Measurements from ENCODE around the gene USP32.

DNA sequence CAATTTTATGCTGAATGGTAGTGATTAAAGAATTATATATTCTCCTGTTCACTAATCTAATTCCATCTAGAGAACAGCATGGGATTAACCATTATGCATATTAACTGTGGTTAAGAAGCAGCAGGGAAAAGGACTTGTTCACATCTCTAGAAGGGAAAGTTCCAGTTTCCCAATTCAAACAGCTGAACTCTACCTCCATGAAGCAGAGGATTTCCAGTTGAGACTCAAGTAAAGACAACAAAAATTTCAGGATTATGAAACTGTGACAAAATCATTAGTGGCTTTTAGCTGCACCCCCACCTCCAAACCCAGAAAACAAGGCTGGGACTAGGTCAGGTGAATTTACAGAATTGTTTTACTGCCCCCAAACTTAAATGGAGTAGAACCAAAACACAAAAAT is 73.6 kb downstream of the USP32 start:
- TF ChIP-seq, protein P1, sequence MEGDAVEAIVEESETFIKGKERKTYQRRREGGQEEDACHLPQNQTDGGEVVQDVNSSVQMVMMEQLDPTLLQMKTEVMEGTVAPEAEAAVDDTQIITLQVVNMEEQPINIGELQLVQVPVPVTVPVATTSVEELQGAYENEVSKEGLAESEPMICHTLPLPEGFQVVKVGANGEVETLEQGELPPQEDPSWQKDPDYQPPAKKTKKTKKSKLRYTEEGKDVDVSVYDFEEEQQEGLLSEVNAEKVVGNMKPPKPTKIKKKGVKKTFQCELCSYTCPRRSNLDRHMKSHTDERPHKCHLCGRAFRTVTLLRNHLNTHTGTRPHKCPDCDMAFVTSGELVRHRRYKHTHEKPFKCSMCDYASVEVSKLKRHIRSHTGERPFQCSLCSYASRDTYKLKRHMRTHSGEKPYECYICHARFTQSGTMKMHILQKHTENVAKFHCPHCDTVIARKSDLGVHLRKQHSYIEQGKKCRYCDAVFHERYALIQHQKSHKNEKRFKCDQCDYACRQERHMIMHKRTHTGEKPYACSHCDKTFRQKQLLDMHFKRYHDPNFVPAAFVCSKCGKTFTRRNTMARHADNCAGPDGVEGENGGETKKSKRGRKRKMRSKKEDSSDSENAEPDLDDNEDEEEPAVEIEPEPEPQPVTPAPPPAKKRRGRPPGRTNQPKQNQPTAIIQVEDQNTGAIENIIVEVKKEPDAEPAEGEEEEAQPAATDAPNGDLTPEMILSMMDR (IDR thresholded peaks at IDR 0.05; ENCODE audit: control extremely low read depth in 1 of 3, insufficient read depth in 1 of 3, low read depth in 1 of 3, low read length in 3 of 3): no peak
- TF ChIP-seq NRF1 (IDR thresholded peaks at IDR 0.05; ENCODE audit: low read depth, low read length) (no peak), YY1 (IDR thresholded peaks at IDR 0.05; ENCODE audit: low read depth, low read length) (no peak), SIN3A (conservative IDR thresholded peaks at IDR 0.05 in 1 of 2, IDR thresholded peaks at IDR 0.05 in 1 of 2; ENCODE audit: low read depth in 1 of 2, low read length in 2 of 2) (no peak), EGR1 (IDR thresholded peaks at IDR 0.05; ENCODE audit: borderline replicate concordance, low read depth, low read length) (no peak), EP300 (IDR thresholded peaks at IDR 0.05; ENCODE audit: borderline replicate concordance in 1 of 2, low read depth in 2 of 2, low read length in 2 of 2) (no peak), MAFK (IDR thresholded peaks at IDR 0.05; ENCODE audit: low read depth, low read length) (no peak), POLR2AphosphoS5 (IDR thresholded peaks at IDR 0.05; ENCODE audit: low read depth, low read length) (no peak), EZH2 (IDR thresholded peaks at IDR 0.05; ENCODE audit: low read depth, low read length, severe bottlenecking) (no peak), CBX8 (IDR thresholded peaks at IDR 0.05; ENCODE audit: borderline replicate concordance, low read depth, low read length) (no peak)
- TF ChIP-seq, protein P2, sequence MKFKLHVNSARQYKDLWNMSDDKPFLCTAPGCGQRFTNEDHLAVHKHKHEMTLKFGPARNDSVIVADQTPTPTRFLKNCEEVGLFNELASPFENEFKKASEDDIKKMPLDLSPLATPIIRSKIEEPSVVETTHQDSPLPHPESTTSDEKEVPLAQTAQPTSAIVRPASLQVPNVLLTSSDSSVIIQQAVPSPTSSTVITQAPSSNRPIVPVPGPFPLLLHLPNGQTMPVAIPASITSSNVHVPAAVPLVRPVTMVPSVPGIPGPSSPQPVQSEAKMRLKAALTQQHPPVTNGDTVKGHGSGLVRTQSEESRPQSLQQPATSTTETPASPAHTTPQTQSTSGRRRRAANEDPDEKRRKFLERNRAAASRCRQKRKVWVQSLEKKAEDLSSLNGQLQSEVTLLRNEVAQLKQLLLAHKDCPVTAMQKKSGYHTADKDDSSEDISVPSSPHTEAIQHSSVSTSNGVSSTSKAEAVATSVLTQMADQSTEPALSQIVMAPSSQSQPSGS (IDR thresholded peaks at IDR 0.05; ENCODE audit: low read length): no peak
- TF ChIP-seq, protein P3, sequence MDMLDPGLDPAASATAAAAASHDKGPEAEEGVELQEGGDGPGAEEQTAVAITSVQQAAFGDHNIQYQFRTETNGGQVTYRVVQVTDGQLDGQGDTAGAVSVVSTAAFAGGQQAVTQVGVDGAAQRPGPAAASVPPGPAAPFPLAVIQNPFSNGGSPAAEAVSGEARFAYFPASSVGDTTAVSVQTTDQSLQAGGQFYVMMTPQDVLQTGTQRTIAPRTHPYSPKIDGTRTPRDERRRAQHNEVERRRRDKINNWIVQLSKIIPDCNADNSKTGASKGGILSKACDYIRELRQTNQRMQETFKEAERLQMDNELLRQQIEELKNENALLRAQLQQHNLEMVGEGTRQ (IDR thresholded peaks at IDR 0.05; ENCODE audit: low read length): no peak
